ENCODE measurements around the gene PCBP1.

- TF ChIP-seq CTCF (IDR thresholded peaks at IDR 0.05) (no peak), POLR2A (IDR thresholded peaks at IDR 0.05) (no peak)
These were observed 26.2 kb downstream of the PCBP1 start for GRCh38 chr2:70113359-70114070.

Measured in adrenal gland (tissue), 5 donors.